ENCODE data around the gene CACHD1.

DNA sequence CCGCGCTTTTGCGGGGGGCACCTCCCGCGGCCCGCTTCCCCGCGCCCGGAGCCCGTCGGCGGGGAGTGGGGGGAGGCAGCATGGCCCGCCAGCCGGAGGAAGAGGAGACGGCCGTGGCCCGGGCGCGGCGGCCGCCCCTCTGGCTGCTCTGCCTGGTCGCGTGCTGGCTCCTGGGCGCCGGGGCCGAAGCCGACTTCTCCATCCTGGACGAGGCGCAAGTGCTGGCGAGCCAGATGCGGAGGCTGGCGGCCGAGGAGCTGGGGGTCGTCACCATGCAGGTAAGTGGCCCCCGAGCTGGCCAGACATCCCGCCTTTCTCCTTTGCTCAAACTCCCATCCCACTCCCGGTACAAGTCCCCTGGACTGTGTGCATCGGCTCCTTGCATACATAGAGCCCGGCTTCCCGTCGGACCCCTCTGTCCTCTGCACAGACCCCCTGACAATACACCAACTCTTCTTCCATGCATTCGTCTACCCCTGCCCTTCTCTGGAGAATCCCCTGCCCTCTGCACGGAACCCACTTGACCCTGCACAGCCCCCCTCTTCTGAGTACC is 812 bp downstream of the CACHD1 start:
- TF ChIP-seq, protein P1, sequence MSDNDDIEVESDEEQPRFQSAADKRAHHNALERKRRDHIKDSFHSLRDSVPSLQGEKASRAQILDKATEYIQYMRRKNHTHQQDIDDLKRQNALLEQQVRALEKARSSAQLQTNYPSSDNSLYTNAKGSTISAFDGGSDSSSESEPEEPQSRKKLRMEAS (IDR thresholded peaks at IDR 0.05; ENCODE audit: low read depth) = no peak
- TF ChIP-seq EP300 (IDR thresholded peaks at IDR 0.05; ENCODE audit: borderline replicate concordance in 1 of 2, low read depth in 1 of 2, low read length in 1 of 2) (no peak), NFIC (IDR thresholded peaks at IDR 0.05; ENCODE audit: borderline replicate concordance) (no peak), GABPA (IDR thresholded peaks at IDR 0.05; ENCODE audit: low read depth) (no peak), CHD2 (IDR thresholded peaks at IDR 0.05; ENCODE audit: low read length, partially characterized antibody) (no peak)
- TF ChIP-seq, protein P2, sequence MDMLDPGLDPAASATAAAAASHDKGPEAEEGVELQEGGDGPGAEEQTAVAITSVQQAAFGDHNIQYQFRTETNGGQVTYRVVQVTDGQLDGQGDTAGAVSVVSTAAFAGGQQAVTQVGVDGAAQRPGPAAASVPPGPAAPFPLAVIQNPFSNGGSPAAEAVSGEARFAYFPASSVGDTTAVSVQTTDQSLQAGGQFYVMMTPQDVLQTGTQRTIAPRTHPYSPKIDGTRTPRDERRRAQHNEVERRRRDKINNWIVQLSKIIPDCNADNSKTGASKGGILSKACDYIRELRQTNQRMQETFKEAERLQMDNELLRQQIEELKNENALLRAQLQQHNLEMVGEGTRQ (IDR thresholded peaks at IDR 0.05; ENCODE audit: borderline replicate concordance, low read depth, low read length) = no peak
- TF ChIP-seq, protein P3, sequence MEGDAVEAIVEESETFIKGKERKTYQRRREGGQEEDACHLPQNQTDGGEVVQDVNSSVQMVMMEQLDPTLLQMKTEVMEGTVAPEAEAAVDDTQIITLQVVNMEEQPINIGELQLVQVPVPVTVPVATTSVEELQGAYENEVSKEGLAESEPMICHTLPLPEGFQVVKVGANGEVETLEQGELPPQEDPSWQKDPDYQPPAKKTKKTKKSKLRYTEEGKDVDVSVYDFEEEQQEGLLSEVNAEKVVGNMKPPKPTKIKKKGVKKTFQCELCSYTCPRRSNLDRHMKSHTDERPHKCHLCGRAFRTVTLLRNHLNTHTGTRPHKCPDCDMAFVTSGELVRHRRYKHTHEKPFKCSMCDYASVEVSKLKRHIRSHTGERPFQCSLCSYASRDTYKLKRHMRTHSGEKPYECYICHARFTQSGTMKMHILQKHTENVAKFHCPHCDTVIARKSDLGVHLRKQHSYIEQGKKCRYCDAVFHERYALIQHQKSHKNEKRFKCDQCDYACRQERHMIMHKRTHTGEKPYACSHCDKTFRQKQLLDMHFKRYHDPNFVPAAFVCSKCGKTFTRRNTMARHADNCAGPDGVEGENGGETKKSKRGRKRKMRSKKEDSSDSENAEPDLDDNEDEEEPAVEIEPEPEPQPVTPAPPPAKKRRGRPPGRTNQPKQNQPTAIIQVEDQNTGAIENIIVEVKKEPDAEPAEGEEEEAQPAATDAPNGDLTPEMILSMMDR (IDR thresholded peaks at IDR 0.05) = no peak
- TF ChIP-seq, protein P4, sequence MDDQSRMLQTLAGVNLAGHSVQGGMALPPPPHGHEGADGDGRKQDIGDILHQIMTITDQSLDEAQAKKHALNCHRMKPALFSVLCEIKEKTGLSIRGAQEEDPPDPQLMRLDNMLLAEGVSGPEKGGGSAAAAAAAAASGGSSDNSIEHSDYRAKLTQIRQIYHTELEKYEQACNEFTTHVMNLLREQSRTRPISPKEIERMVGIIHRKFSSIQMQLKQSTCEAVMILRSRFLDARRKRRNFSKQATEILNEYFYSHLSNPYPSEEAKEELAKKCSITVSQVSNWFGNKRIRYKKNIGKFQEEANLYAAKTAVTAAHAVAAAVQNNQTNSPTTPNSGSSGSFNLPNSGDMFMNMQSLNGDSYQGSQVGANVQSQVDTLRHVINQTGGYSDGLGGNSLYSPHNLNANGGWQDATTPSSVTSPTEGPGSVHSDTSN (IDR thresholded peaks at IDR 0.05) = no peak
